Activated CD4-positive, alpha-beta memory T cell treated with anti-CD3 and anti-CD28 coated beads, Interleukin-2, amount 10 ng/mL, durations not matched to agents 7 days and 5 days (primary cell): ENCODE results near the gene KBTBD13. TPM values are rescaled to one million over a fixed set of nuclear protein-coding genes. Genes with fewer than 3 reads are reported as not detected.

ENCODE experiments used
- CTCF ChIA-PET: fragments of 350-600 bp; sonication (Branson Sonifier 250); formaldehyde crosslinking; loops from one replicate; lab custom pipeline; 2021; ENCODE audit warnings: antibody characterized with exemption, inconsistent platforms; lab: Charles Lee
- POLR2A ChIA-PET: fragments of 350-600 bp; sonication (Branson Sonifier 250); formaldehyde crosslinking; loops from one replicate; lab custom pipeline; 2021; ENCODE audit warnings: antibody characterized with exemption; lab: Charles Lee
- DNase-seq: peaks from one replicate; pipeline ENCODE4 v3.0.0-alpha.2; 2020
- H3K27ac Mint-ChIP-seq: one replicate; pipeline ENCODE4 v1.8.0; 2021; ENCODE audit warnings: mild to moderate bottlenecking, mixed read lengths
- H3K27me3 Mint-ChIP-seq: one replicate; pipeline ENCODE4 v1.8.0; 2021; ENCODE audit warnings: mixed read lengths
- H3K36me3 Mint-ChIP-seq: one replicate; pipeline ENCODE4 v1.8.0; 2021; ENCODE audit warnings: low read depth, mixed read lengths
- H3K4me1 Mint-ChIP-seq: one replicate; pipeline ENCODE4 v1.8.0; 2021; ENCODE audit warnings: mixed read lengths
- H3K4me3 Mint-ChIP-seq: one replicate; pipeline ENCODE4 v1.8.0; 2021; ENCODE audit warnings: mild to moderate bottlenecking, mixed read lengths
- H3K9me3 Mint-ChIP-seq: one replicate; pipeline ENCODE4 v1.8.0; 2021; ENCODE audit warnings: mixed read lengths
- total RNA-seq, 2 experiments: library from RNA; stranded (reverse); gene quantifications; one replicate each; pipeline ENCODE4 v1.2.3, GENCODE V29; 2021

Gene KBTBD13
- not detected for total RNA-seq

DNA sequence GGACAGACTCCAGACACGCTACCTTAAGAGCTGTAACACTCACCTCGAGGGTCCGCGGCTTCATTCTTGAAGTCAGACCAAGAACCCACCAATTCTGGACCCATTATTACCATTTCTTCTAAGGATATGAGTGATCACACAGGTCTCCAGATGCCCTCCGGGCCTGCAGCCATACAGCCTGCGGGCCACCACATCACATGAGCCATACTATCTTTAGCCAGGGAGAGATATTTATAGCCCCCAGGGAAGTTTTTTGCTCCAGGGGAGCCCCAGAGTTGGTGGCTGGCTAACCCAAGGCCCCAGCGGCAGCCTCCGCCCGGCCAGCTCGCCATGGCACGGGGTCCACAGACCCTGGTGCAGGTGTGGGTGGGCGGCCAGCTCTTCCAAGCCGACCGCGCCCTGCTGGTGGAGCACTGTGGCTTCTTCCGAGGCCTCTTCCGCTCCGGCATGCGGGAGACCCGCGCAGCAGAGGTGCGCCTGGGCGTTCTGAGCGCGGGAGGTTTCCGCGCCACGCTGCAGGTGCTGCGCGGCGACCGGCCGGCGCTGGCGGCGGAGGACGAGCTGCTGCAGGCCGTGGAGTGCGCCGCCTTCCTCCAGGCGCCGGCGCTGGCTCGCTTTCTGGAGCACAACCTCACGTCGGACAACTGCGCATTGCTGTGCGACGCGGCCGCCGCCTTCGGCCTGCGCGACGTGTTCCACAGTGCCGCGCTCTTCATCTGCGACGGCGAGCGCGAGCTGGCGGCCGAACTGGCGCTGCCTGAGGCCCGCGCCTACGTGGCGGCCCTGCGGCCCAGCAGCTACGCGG lies at the start of gene KBTBD13:
TSS of gene KBTBD13 (plus strand) at position 261 of the 805 bp plus-strand sequence. CDS start at position 331, 70 bp downstream.
- DNase-seq: no peak
- peaks cover 20% of the 10 kb centered on the region for H3K27me3 Mint-ChIP-seq
- ChIA-PET CTCF (interaction anchor here (1.9 to 2.5 kb wide), 3 partner anchors 10 to 43 kb away, joined by 5 to 14 read pairs (median 8); no protein-coding TSS in a partner anchor), POLR2A (no interaction called here)
- H3K9me3 Mint-ChIP-seq: no peaks in the 10 kb centered on the region
- no peaks in the 10 kb centered on the region for H3K36me3 Mint-ChIP-seq
- H3K4me3 Mint-ChIP-seq: no peak within 1 kb of the TSS
- H3K27ac Mint-ChIP-seq: no peak within 1 kb of the TSS
- H3K4me1 Mint-ChIP-seq: peaks cover 2% of the 10 kb centered on the region

- Mint-ChIP-seq H3K4me3 (no peak overlapping the region), H3K27ac (no peak overlapping the region), H3K36me3 (peaks cover 26% of the 10 kb centered on the region), H3K4me1 (peaks cover 16% of the 10 kb centered on the region), H3K9me3 (no peaks in the 10 kb centered on the region), H3K27me3 (peaks cover 7% of the 10 kb centered on the region)
- ChIA-PET CTCF (interaction anchor here (1.6 kb wide), 1 partner anchor 29 kb away, joined by 3 read pairs; no protein-coding TSS in a partner anchor), POLR2A (no interaction called here)
- no peak for DNase-seq
Observed at GRCh38 chr15:65026756-65027155, 49.8 kb upstream of the KBTBD13 start.

GRCh38 chr15:65027593-65027992 lies 49.0 kb upstream of the KBTBD13 start:
- ChIA-PET POLR2A (interaction anchor here (1.4 kb wide), 1 partner anchor 12 kb away, joined by 4 read pairs; no protein-coding TSS in a partner anchor), CTCF (no interaction called here)
- peaks cover 16% of the 10 kb centered on the region for H3K4me1 Mint-ChIP-seq
- H3K9me3 Mint-ChIP-seq: no peaks in the 10 kb centered on the region
- H3K27me3 Mint-ChIP-seq: peaks cover 16% of the 10 kb centered on the region
- H3K36me3 Mint-ChIP-seq: peaks cover 26% of the 10 kb centered on the region
- no peak overlapping the region for H3K27ac Mint-ChIP-seq
- peak overlapping the region; percentile 81 for H3K4me3 Mint-ChIP-seq
- no peak for DNase-seq

GRCh38 chr15:65028338-65028737 lies 48.2 kb upstream of the KBTBD13 start:
- peaks cover 24% of the 10 kb centered on the region for H3K36me3 Mint-ChIP-seq
- H3K27me3 Mint-ChIP-seq: peaks cover 18% of the 10 kb centered on the region
- peaks cover 20% of the 10 kb centered on the region for H3K4me1 Mint-ChIP-seq
- peak; percentile 23 for DNase-seq
- H3K9me3 Mint-ChIP-seq: no peaks in the 10 kb centered on the region
- H3K27ac Mint-ChIP-seq: peak overlapping the region; percentile 48
- ChIA-PET CTCF (no interaction called here), POLR2A (interaction anchor here (1.4 kb wide), 1 partner anchor 13 kb away, joined by 4 read pairs; no protein-coding TSS in a partner anchor)
- H3K4me3 Mint-ChIP-seq: peak overlapping the region; percentile 81

DNA sequence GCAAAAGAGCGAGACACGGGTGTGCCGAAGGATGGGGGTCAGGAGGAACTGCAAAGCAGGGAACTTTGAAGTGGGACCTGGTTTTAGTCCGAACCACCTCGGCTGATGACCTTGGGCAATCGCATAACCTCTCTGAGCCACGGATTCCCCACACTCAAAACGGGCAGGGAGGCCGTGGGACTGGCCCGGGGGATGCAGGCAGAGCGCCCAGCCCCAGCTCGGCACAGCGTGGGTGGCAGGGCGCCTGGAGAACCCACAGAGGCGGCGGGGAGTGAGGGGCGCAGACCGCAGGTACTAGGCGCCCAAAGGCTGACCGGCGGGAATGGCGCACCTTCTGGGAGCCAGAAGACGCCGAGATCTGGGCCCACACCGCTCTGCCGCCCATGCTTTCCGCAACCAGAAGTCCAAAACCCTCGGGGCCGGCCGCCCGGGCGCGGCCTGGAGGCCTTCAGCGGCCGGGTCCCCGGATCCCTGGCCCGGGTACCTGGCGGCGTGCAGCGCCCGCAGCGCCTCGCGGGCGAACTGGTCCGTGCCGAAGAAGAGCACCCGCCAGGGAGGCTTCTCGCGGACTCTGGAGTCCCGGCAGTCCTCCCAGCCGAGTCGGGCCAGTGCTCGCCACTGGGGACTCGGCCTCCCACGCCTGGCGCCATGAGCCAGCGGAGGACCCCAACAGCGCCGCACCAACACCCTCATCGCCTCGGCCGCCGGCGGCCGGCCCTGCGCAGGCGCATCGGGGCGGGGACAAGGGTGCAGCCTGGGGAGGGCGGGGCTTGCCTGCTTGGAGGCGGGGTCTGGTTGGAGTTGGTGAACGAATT lies 47.4 kb upstream of the KBTBD13 start, which contains the start of gene MTFMT:
TSS of gene MTFMT (minus strand) at position 719 of the 815 bp plus-strand sequence. CDS start at position 693, 26 bp downstream.
- peak; percentile 93 for DNase-seq
- Mint-ChIP-seq H3K9me3 (no peaks in the 10 kb centered on the region), H3K27ac (peak within 1 kb of the TSS; percentile 48), H3K4me3 (peak within 1 kb of the TSS; percentile 81), H3K4me1 (peaks cover 24% of the 10 kb centered on the region), H3K36me3 (peaks cover 18% of the 10 kb centered on the region), H3K27me3 (peaks cover 18% of the 10 kb centered on the region)
- ChIA-PET POLR2A (no interaction called here), CTCF (no interaction called here)

DNA sequence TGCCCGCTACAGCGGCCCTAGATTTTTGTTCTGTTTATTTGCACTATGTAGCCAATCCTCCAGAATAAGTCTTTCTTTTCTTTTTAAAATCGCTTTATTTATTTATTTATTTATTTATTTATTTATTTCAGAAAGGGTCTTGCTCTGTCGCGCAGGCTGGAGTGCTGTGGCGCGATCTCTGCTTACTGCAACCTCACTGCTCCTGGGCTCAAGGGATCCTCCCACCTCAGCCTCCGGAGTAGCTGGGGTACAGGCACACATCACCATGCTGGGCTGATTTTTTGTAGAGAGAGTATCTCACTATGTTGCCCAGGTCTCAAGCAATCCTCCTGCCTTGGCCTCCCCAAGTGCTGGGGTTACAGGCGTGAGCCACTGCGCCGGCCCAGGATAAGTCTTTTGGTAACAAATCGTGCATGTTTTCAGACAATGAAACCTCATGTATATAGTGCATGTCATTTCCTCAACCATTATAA lies 46.8 kb upstream of the KBTBD13 start:
- DNase-seq: no peak
- Mint-ChIP-seq H3K9me3 (no peaks in the 10 kb centered on the region), H3K4me3 (peak overlapping the region; percentile 65), H3K27me3 (peaks cover 18% of the 10 kb centered on the region), H3K36me3 (peaks cover 14% of the 10 kb centered on the region), H3K4me1 (peaks cover 23% of the 10 kb centered on the region), H3K27ac (no peak overlapping the region)
- POLR2A ChIA-PET: no interaction called here
- CTCF ChIA-PET: interaction anchor here (1.8 kb wide), 1 partner anchor 49 kb away, joined by 8 read pairs; no protein-coding TSS in a partner anchor

GRCh38 chr15:65032801-65033537 lies 43.6 kb upstream of the KBTBD13 start:
- Mint-ChIP-seq H3K27ac (no peak overlapping the region), H3K4me3 (no peak overlapping the region), H3K9me3 (no peaks in the 10 kb centered on the region), H3K36me3 (no peaks in the 10 kb centered on the region), H3K27me3 (peaks cover 18% of the 10 kb centered on the region), H3K4me1 (peaks cover 15% of the 10 kb centered on the region)
- CTCF ChIA-PET: interaction anchor here (0.9 to 1.7 kb wide), 13 partner anchors 8 to 352 kb away, joined by 3 to 14 read pairs (median 4); partner anchors contain the start of gene SLC51B
- POLR2A ChIA-PET: interaction anchor here (1.0 to 2.0 kb wide), 4 partner anchors 10 to 272 kb away, joined by 3 to 10 read pairs (median 4); partner anchors contain the start of gene RNU5B-1
- peak; percentile 46 for DNase-seq

GRCh38 chr15:65033659-65034269 lies 42.8 kb upstream of the KBTBD13 start:
- DNase-seq: peak; percentile 45
- H3K27me3 Mint-ChIP-seq: peaks cover 18% of the 10 kb centered on the region
- H3K4me1 Mint-ChIP-seq: peaks cover 8% of the 10 kb centered on the region
- no peaks in the 10 kb centered on the region for H3K36me3 Mint-ChIP-seq
- no peak overlapping the region for H3K4me3 Mint-ChIP-seq
- CTCF ChIA-PET: interaction anchor here (0.6 to 1.7 kb wide), 19 partner anchors 8 to 352 kb away, joined by 3 to 14 read pairs (median 4); partner anchors contain the start of genes SLC51B and UBAP1L
- no peak overlapping the region for H3K27ac Mint-ChIP-seq
- POLR2A ChIA-PET: interaction anchor here (1.0 to 2.0 kb wide), 4 partner anchors 9 to 271 kb away, joined by 3 to 10 read pairs (median 4); partner anchors contain the start of gene RNU5B-1
- no peaks in the 10 kb centered on the region for H3K9me3 Mint-ChIP-seq

- Mint-ChIP-seq H3K27ac (no peak overlapping the region), H3K27me3 (peaks cover 18% of the 10 kb centered on the region), H3K4me3 (no peak overlapping the region), H3K36me3 (no peaks in the 10 kb centered on the region), H3K9me3 (no peaks in the 10 kb centered on the region), H3K4me1 (peaks cover 8% of the 10 kb centered on the region)
- ChIA-PET POLR2A (interaction anchor here (1.5 to 2.0 kb wide), 2 partner anchors 14 to 270 kb away, joined by 5 to 10 read pairs; partner anchors contain the start of gene RNU5B-1), CTCF (interaction anchor here (0.6 to 1.7 kb wide), 6 partner anchors 21 to 545 kb away, joined by 3 to 10 read pairs (median 4); partner anchors contain the start of gene CLPX)
- no peak for DNase-seq
Observed at GRCh38 chr15:65034719-65035118, 41.8 kb upstream of the KBTBD13 start.

DNA sequence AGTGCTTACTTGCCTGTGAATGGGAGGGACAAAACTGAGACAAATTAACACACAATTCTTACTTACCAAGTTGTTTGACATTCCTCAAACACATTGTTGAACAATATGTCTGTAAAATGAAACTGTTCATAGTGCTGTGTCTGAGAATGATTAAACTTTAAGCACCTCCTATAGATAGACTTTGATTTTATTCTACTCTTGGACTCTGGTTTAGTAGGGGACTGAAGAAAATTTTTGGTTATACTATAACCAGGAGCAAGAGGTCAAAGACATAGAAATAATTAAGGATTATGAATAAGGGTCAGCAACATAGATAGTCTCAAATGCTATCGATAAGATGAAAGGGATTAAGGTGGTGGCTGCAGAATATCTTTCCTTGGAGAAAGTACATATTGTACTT lies 39.2 kb upstream of the KBTBD13 start:
- Mint-ChIP-seq H3K27ac (no peak overlapping the region), H3K27me3 (peaks cover 12% of the 10 kb centered on the region), H3K9me3 (no peaks in the 10 kb centered on the region), H3K4me1 (peaks cover 8% of the 10 kb centered on the region), H3K4me3 (no peak overlapping the region), H3K36me3 (no peaks in the 10 kb centered on the region)
- ChIA-PET CTCF (no interaction called here), POLR2A (no interaction called here)
- DNase-seq: no peak

GRCh38 chr15:65038428-65038827 lies 38.1 kb upstream of the KBTBD13 start:
- Mint-ChIP-seq H3K27me3 (peaks cover 10% of the 10 kb centered on the region), H3K36me3 (no peaks in the 10 kb centered on the region), H3K4me1 (peaks cover 4% of the 10 kb centered on the region), H3K27ac (no peak overlapping the region), H3K9me3 (no peaks in the 10 kb centered on the region), H3K4me3 (no peak overlapping the region)
- DNase-seq: no peak
- POLR2A ChIA-PET: no interaction called here
- CTCF ChIA-PET: interaction anchor here (1.7 kb wide), 1 partner anchor 17 kb away, joined by 3 read pairs; no protein-coding TSS in a partner anchor
